H1 (cell line): ENCODE data around the gene LCOR.

ENCODE experiments used
- ATF3 ChIP-seq: IDR thresholded peaks from 2 replicates; pipeline ENCODE4 v1.6.1; 2011; ENCODE audit warnings: low read depth, mild to moderate bottlenecking, low read length; ENCODE audit not compliant: insufficient read depth
- BACH1 ChIP-seq: IDR thresholded peaks from 2 replicates; pipeline ENCODE4 v1.6.1; 2012; ENCODE audit warnings: low read length, improper control_type of control experiment
- CEBPB ChIP-seq: IDR thresholded peaks from 2 replicates; pipeline ENCODE4 v1.6.1; 2012; ENCODE audit warnings: low read depth, low read length
- CTCF ChIP-seq, 3 experiments: IDR thresholded peaks; 1 replicate in 2 of 3; 2 replicates in 1 of 3; pipeline versions ENCODE4 v1.5.1 to v1.6.1; 2011; ENCODE audit warnings: low read length in 3 of 3, mild to moderate bottlenecking in 3 of 3, inconsistent platforms in 2 of 3, low read depth in 1 of 3, moderate library complexity in 1 of 3; ENCODE audit not compliant: insufficient read depth in 1 of 3; ENCODE audit errors: control extremely low read depth in 1 of 3
- EP300 ChIP-seq, 2 experiments: IDR thresholded peaks; 1 replicate in 1 of 2; 2 replicates in 1 of 2; pipeline ENCODE4 v1.6.1; 2011 to 2012; ENCODE audit warnings: low read depth in 2 of 2, low read length in 2 of 2, mild to moderate bottlenecking in 2 of 2, borderline replicate concordance in 1 of 2, inconsistent platforms in 1 of 2, moderate library complexity in 1 of 2
- EZH2 ChIP-seq: fragments of 200-600 bp; sonication (generic); IDR thresholded peaks from 2 replicates; pipeline ENCODE4 v1.7.1; 2012; ENCODE audit warnings: low read depth, mild to moderate bottlenecking, moderate library complexity, low read length, inconsistent platforms; ENCODE audit not compliant: severe bottlenecking
- FOSL1 ChIP-seq: IDR thresholded peaks from 2 replicates; pipeline ENCODE4 v1.6.1; 2011; ENCODE audit warnings: mild to moderate bottlenecking, low read depth, low read length, moderate library complexity; ENCODE audit not compliant: insufficient read depth
- GABPA ChIP-seq: IDR thresholded peaks from 2 replicates; pipeline ENCODE4 v1.6.1; 2011; ENCODE audit warnings: mild to moderate bottlenecking, low read length, moderate library complexity, borderline replicate concordance; ENCODE audit not compliant: insufficient read depth
- JUND ChIP-seq: IDR thresholded peaks from 2 replicates; pipeline ENCODE4 v1.6.1; 2011; ENCODE audit warnings: mild to moderate bottlenecking, improper control_type of control experiment, low read length
- KDM1A ChIP-seq: fragments of 200-600, 300-600 bp; sonication (generic); IDR thresholded peaks from 2 replicates; pipeline ENCODE4 v1.7.1; 2016; ENCODE audit warnings: mild to moderate bottlenecking, low read length, borderline replicate concordance
- MAX ChIP-seq: IDR thresholded peaks from 2 replicates; pipeline ENCODE4 v1.6.1; 2012; ENCODE audit warnings: inconsistent platforms
- POLR2A ChIP-seq, 2 experiments: IDR thresholded peaks; 1 replicate in 1 of 2; 2 replicates in 1 of 2; pipeline ENCODE4 v1.6.1; 2011; ENCODE audit warnings: low read depth in 2 of 2, low read length in 2 of 2, mild to moderate bottlenecking in 2 of 2; ENCODE audit errors: control extremely low read depth in 1 of 2
- POU5F1 ChIP-seq: IDR thresholded peaks from 2 replicates; pipeline ENCODE4 v1.6.1; 2011; ENCODE audit warnings: low read depth, mild to moderate bottlenecking, low read length, moderate library complexity

GRCh38 chr10:97028832-97029178, 196.7 kb downstream of the LCOR start:
- TF ChIP-seq ATF3 (no peak), EP300 (IDR thresholded peaks at IDR 0.05; ENCODE audit: borderline replicate concordance in 1 of 2, low read depth in 2 of 2, low read length in 2 of 2) (no peak), CTCF (IDR thresholded peaks at IDR 0.05; ENCODE audit: control extremely low read depth in 1 of 3, insufficient read depth in 1 of 3, low read depth in 1 of 3, low read length in 3 of 3) (no peak), JUND (no peak), EZH2 (no peak), BACH1 (no peak), POLR2A (IDR thresholded peaks at IDR 0.05; ENCODE audit: control extremely low read depth in 1 of 2, low read depth in 2 of 2, low read length in 2 of 2) (no peak), KDM1A (no peak), FOSL1 (no peak), POU5F1 (no peak), GABPA (no peak), CEBPB (no peak), MAX (no peak)
